C4-2B (cell line): Measurements from ENCODE around the gene ZC3H12C.

Experiments used
- ZFX ChIP-seq: fragments of 450-650 bp; IDR thresholded peaks from 2 replicates; pipeline ENCODE4 v1.6.1; 2017
- TF ChIP-seq, protein P1 (sequence below): fragments of 450-650 bp; conservative IDR thresholded peaks from 2 replicates; pipeline ENCODE4 v1.5.1; 2017; ENCODE audit warnings: mild to moderate bottlenecking

DNA sequence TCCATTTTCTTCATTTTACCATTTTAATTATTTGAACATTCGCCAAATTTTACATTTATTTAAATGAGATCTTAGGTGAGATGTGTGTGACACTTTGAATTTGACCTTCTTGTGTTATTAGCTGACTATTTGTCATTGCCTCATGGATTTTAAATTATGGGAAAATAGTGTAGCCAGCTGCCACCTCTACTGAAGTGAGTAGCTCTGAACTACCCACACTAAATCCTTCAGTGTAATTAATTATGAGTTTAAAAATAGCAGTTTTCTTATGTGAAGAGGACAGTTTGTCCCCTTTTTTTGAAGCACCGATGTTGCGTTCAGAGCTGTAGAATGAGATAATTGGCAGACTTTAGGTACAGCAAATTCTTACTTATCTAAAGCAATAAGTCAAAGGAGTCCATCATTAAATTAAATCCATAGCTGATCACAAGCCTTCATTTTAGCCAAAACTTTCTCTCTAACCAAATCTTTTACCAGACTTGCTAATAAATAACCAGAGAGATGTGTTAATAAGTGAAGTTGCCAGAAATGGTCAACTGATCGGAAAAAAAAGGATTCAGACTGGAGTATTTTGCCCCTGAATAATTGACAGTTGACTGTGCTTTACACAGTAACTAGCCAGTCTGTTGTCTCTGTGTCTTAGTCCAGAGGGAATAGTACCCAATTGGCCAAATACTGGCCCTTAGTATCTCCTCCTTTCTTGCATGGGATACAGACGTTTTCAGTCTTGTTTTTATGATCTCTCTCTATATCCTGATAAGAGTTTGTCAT is 75.0 kb downstream of the ZC3H12C start:
- TF ChIP-seq, protein P1, sequence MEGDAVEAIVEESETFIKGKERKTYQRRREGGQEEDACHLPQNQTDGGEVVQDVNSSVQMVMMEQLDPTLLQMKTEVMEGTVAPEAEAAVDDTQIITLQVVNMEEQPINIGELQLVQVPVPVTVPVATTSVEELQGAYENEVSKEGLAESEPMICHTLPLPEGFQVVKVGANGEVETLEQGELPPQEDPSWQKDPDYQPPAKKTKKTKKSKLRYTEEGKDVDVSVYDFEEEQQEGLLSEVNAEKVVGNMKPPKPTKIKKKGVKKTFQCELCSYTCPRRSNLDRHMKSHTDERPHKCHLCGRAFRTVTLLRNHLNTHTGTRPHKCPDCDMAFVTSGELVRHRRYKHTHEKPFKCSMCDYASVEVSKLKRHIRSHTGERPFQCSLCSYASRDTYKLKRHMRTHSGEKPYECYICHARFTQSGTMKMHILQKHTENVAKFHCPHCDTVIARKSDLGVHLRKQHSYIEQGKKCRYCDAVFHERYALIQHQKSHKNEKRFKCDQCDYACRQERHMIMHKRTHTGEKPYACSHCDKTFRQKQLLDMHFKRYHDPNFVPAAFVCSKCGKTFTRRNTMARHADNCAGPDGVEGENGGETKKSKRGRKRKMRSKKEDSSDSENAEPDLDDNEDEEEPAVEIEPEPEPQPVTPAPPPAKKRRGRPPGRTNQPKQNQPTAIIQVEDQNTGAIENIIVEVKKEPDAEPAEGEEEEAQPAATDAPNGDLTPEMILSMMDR: no peak
- no peak for TF ChIP-seq ZFX
